GM18508 (cell line): Measurements from ENCODE around the gene NT5DC1.
A peak's percentile ranks its signal among the peaks of the same experiment; 100 is the strongest.

Experiments
- ATAC-seq: cut with Tn5 transposase; IDR thresholded peaks from one replicate; pipeline ENCODE4 v1.9.1; 2021; ENCODE audit warnings: moderate number of reproducible peaks; ENCODE audit not compliant: insufficient read depth, unreplicated experiment

Gene NT5DC1

GRCh38 chr6:116221911-116222310 is 121.3 kb downstream of the NT5DC1 start:
- ATAC-seq = no peak

- ATAC-seq = no peak
These were observed 122.7 kb downstream of the NT5DC1 start for GRCh38 chr6:116223355-116223754.

GRCh38 chr6:116229287-116229913 is 128.7 kb downstream of the NT5DC1 start:
- no peak for ATAC-seq

GRCh38 chr6:116234689-116235088 is 134.0 kb downstream of the NT5DC1 start:
- ATAC-seq = no peak

- ATAC-seq = no peak
These were observed 137.4 kb downstream of the NT5DC1 start for GRCh38 chr6:116238083-116238482.

GRCh38 chr6:116239256-116239655 is 138.6 kb downstream of the NT5DC1 start:
- ATAC-seq = no peak

- ATAC-seq = no peak
These were observed 139.2 kb downstream of the NT5DC1 start for GRCh38 chr6:116239856-116240255.

- no peak for ATAC-seq
These were observed 143.6 kb downstream of the NT5DC1 start for GRCh38 chr6:116244284-116244683.

GRCh38 chr6:116246089-116246488 is 145.4 kb downstream of the NT5DC1 start:
- ATAC-seq = no peak

- no peak for ATAC-seq
These were observed 146.6 kb downstream of the NT5DC1 start for GRCh38 chr6:116247285-116247684.

GRCh38 chr6:116248577-116248976 is 147.9 kb downstream of the NT5DC1 start:
- no peak for ATAC-seq

- no peak for ATAC-seq
These were observed 151.1 kb downstream of the NT5DC1 start for GRCh38 chr6:116251568-116252384.

GRCh38 chr6:116253188-116253504 is 152.5 kb downstream of the NT5DC1 start:
- no peak for ATAC-seq

GRCh38 chr6:116253505-116254296 is 153.0 kb downstream of the NT5DC1 start, which contains the start of gene TSPYL4:
Gene TSPYL4, minus strand, starts transcription at chr6:116254075. Its CDS starts 67 bp downstream, at chr6:116254008.
- ATAC-seq = peak; percentile 99

GRCh38 chr6:116254297-116255056 is 153.8 kb downstream of the NT5DC1 start:
- peak; percentile 25 for ATAC-seq

- no peak for ATAC-seq
These were observed 154.7 kb downstream of the NT5DC1 start for GRCh38 chr6:116255246-116255800.

GRCh38 chr6:116256694-116257093 is 156.0 kb downstream of the NT5DC1 start:
- no peak for ATAC-seq

- no peak for ATAC-seq
These were observed 157.9 kb downstream of the NT5DC1 start for GRCh38 chr6:116258520-116258919.

- no peak for ATAC-seq
These were observed 162.7 kb downstream of the NT5DC1 start for GRCh38 chr6:116263353-116263752.
